Retinal pigment epithelial cell (primary cell): ENCODE measurements around the gene VAV2.

Experiments
- DNase-seq: peaks from one replicate; pipeline ENCODE4 v3.0.0-alpha.2; 2010; ENCODE audit warnings: low read depth
- H3K4me3 ChIP-seq: 2 replicates; pipeline ENCODE4 v1.5.1; 2011; ENCODE audit warnings: mild to moderate bottlenecking, low read length, control low read depth, moderate library complexity
- CTCF ChIP-seq: conservative IDR thresholded peaks from 2 replicates; pipeline ENCODE4 v1.5.1; 2011; ENCODE audit warnings: low read depth, low read length, control low read depth, inconsistent platforms

Gene VAV2

DNA sequence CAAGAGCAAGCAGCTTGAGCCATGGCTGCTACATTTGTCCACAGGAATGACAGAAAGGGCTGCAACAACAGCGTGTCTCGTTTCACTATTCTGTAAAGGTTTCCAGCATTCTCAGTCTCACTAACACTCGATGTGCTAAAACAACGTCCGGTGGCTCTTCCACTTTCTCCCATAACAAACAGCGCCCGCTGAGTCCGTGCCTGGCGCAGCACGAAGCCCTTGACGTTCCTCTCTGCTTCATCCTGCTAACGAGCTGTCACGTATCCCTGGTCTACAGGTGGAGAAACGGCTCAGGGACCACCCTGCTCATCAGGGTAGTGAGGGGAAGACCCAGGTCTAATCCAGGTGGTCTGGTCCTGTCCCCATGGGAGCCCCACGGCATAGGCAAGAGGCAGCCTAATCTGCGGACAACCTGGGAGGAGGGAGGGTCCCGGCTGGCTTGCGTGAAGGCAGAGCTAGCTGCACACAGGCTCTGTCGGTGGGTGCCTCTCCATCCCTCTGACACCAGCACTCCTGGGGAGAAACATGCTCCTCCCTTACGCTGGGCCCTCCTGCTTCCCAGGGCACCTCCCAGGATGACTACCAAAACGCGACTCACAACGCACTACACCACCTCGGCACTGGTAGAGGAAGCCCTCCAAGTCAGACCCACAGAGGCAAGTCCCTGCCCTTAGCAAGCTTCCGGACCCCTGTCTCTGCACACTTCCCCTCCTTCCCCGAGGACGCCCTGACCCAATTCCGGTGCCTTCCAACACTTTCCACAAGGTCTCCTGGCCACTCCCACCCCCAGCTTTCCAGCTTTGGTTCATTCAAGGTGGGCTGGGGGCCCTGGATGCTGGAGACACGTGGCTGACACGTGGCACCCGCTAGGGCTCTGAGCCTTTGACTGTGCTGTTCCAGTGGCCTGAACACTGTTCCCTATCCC lies 43.3 kb downstream of the VAV2 start:
- TF ChIP-seq CTCF = no peak
- DNase-seq = no peak
- H3K4me3 ChIP-seq = no peak overlapping the region

GRCh38 chr9:133948131-133948530 lies 44.0 kb downstream of the VAV2 start:
- TF ChIP-seq CTCF = no peak
- no peak for DNase-seq
- no peak overlapping the region for H3K4me3 ChIP-seq

DNA sequence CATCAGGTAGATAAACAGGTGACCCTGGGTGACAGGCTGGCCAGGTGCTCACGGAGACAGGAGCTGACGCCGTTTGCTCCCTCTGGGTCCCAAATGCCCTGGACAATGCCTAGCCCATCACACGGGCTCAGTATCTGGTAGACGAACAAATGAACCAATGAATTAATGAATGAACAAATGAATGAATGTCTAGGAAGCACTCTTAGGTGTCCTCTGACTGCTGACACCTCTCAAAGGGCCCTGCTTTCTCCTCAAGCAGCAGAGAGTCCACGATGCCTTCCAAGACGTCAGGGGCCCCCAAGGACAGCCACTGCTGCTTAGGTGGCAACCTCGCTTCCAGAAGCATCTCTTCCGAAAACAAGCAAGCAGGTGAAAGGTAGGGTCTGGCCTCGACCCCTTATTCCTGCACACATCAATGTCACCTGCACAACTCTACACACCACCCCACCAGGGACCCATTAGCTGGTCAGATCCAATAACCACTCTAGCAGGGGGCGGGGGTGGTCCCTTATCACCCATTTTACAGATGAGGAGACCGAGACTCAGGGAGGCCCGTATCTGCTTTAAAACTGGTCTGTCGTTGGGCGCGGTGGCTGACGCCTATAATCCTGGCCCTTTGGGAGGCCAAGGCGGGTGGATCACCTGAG lies 45.2 kb downstream of the VAV2 start:
- DNase-seq = no peak
- TF ChIP-seq CTCF = no peak
- no peak overlapping the region for H3K4me3 ChIP-seq

DNA sequence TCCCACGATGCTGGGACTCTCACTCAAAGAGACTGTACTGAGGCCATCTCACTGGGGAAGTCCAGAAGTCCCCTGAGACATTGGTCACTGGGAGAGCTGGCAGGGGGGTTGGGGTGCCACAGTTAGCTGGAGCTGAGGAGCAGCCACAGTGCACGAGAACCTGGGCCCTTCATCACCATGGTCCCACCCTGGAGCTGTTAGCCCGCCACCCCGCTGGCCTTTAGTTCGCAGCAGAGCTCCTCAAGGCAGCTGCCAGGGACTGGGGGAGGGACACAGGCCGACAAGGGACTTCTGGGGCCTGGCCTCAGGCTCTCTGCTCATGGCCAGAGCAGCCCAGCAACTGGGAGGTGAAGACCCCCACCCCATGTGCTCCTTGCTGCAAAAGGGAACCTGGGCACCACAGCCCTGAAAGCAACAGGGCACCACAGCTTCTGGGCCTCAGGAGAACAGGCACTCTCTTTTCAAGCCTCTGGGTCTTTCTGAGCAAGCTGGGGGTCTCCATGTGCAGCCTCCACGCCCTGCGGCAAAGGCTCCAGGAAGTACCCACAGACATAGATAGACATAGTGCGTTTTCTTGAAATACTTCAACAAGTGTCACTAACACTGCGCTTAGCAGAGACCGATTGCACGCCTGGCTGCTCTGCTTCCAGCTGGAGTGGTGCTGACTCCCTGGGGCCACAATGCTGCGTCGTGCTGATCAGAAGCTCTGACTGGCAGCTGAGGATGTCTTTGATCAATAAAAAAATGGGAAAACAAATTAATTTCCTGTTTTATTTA lies 46.0 kb downstream of the VAV2 start:
- DNase-seq = no peak
- no peak for TF ChIP-seq CTCF
- no peak overlapping the region for H3K4me3 ChIP-seq

GRCh38 chr9:133945314-133945975 lies 46.7 kb downstream of the VAV2 start:
- DNase-seq = no peak
- H3K4me3 ChIP-seq = no peak overlapping the region
- TF ChIP-seq CTCF = no peak

DNA sequence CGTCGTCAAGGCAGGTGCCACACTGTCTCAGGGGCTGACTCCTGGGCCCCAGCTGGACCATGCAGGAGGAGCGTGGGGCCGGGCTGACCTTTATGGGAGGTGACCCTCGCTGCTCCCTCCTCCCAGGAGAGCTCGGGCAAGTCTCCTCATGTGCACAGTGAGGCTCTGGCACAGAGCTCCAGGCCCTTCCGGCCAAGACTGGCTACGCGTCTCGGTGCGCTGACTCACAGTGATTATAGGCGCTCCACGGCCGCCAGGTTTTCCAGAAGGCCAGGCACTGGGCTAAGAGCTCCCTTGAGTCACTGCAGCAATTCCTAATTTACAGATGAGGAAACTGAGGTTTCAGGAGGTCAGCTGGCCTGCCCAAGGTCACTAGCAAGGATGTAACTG lies 47.4 kb downstream of the VAV2 start:
- H3K4me3 ChIP-seq = no peak overlapping the region
- TF ChIP-seq CTCF = no peak
- peak; percentile 73 for DNase-seq
